ENCODE results near the gene MED10. TPM values are rescaled to one million over a fixed set of nuclear protein-coding genes. Genes with fewer than 3 reads are reported as not detected.

MED10 gene
- total RNA-seq, 1 experiment from 2014 or later, result 81.8 TPM

- Histone ChIP-seq H4K20me1 (ENCODE audit: insufficient read depth) (no peaks in the 10 kb centered on the region), H3K79me2 (ENCODE audit: low read depth) (no peaks in the 10 kb centered on the region), H3K9me2 (ENCODE audit: insufficient read depth) (no peaks in the 10 kb centered on the region), H3K4me1 (replicated peaks; ENCODE audit: insufficient read depth) (no peaks in the 10 kb centered on the region), H3F3A (ENCODE audit: insufficient read depth, low read depth) (no peaks in the 10 kb centered on the region), H2AFZ (no peak overlapping the region), H3K4me3 (no peak overlapping the region), H3K4me2 (no peak overlapping the region), H3K27me3 (ENCODE audit: insufficient read depth, low read depth) (peaks cover 85% of the 10 kb centered on the region), H3K27ac (no peak overlapping the region), H3K9me3 (ENCODE audit: insufficient read depth, low read depth) (no peaks in the 10 kb centered on the region), H3K36me3 (ENCODE audit: low read depth) (no peaks in the 10 kb centered on the region)
- POLR2A ChIA-PET (ENCODE audit: unreplicated experiment), result no interaction called here
- intact Hi-C loops (cut with micrococcal nuclease; ENCODE audit: unreplicated experiment), result no loop called here
- no peak for DNase-seq
- CTCF ChIA-PET, result no interaction called here
- BruUV-seq (replicated peaks), result no TSS peak
- no peak for TF ChIP-seq EZH2 (IDR thresholded peaks at IDR 0.05; ENCODE audit: low read depth)
- no peak for TF ChIP-seq CTCF (conservative IDR thresholded peaks at IDR 0.05)
Observed at GRCh38 chr5:6353602-6354302, 24.6 kb downstream of the MED10 start.

GRCh38 chr5:6350277-6351090, 27.9 kb downstream of the MED10 start:
- intact Hi-C loops (cut with micrococcal nuclease; ENCODE audit: unreplicated experiment), result no loop called here
- CTCF ChIA-PET, result no interaction called here

GRCh38 chr5:6349387-6349786, 29.0 kb downstream of the MED10 start:
- Histone ChIP-seq H3K4me2 (no peak overlapping the region), H3K9me2 (ENCODE audit: insufficient read depth) (no peaks in the 10 kb centered on the region), H3K79me2 (ENCODE audit: low read depth) (no peaks in the 10 kb centered on the region), H3F3A (ENCODE audit: insufficient read depth, low read depth) (no peaks in the 10 kb centered on the region), H4K20me1 (ENCODE audit: insufficient read depth) (no peaks in the 10 kb centered on the region), H3K27ac (no peak overlapping the region), H3K9me3 (ENCODE audit: insufficient read depth, low read depth) (no peaks in the 10 kb centered on the region), H2AFZ (no peak overlapping the region), H3K36me3 (ENCODE audit: low read depth) (no peaks in the 10 kb centered on the region), H3K4me1 (replicated peaks; ENCODE audit: insufficient read depth) (no peaks in the 10 kb centered on the region), H3K4me3 (no peak overlapping the region), H3K27me3 (ENCODE audit: insufficient read depth, low read depth) (peaks cover 99% of the 10 kb centered on the region)
- peak in 1 of 2 experiments; percentile 79 for DNase-seq
- BruUV-seq (replicated peaks), result no TSS peak
- intact Hi-C loops (cut with micrococcal nuclease; ENCODE audit: unreplicated experiment), result no loop called here
- CTCF ChIA-PET, result no interaction called here
- POLR2A ChIA-PET (ENCODE audit: unreplicated experiment), result no interaction called here
- TF ChIP-seq CTCF (conservative IDR thresholded peaks at IDR 0.05) (no peak), EZH2 (IDR thresholded peaks at IDR 0.05; ENCODE audit: low read depth) (no peak)

More at GRCh38 chr5:6350277-6351090, 27.9 kb downstream of the MED10 start:
- no peak for TF ChIP-seq EZH2 (IDR thresholded peaks at IDR 0.05; ENCODE audit: low read depth)
- H4K20me1 ChIP-seq (ENCODE audit: insufficient read depth), result no peaks in the 10 kb centered on the region
- H3K36me3 ChIP-seq (ENCODE audit: low read depth), result no peaks in the 10 kb centered on the region
- no peaks in the 10 kb centered on the region for H3F3A ChIP-seq (ENCODE audit: insufficient read depth, low read depth)
- BruUV-seq (replicated peaks), result no TSS peak
- H3K4me3 ChIP-seq, result no peak overlapping the region
- H3K4me2 ChIP-seq, result no peak overlapping the region
- H2AFZ ChIP-seq, result no peak overlapping the region
- no peaks in the 10 kb centered on the region for H3K4me1 ChIP-seq (replicated peaks; ENCODE audit: insufficient read depth)
- H3K27me3 ChIP-seq (ENCODE audit: insufficient read depth, low read depth), result peaks cover 99% of the 10 kb centered on the region
- no peaks in the 10 kb centered on the region for H3K9me3 ChIP-seq (ENCODE audit: insufficient read depth, low read depth)
- POLR2A ChIA-PET (ENCODE audit: unreplicated experiment), result interaction anchor here (0.7 kb wide), 1 partner anchor 15 kb away, joined by 3 read pairs; no protein-coding TSS in a partner anchor
- H3K79me2 ChIP-seq (ENCODE audit: low read depth), result no peaks in the 10 kb centered on the region
- H3K9me2 ChIP-seq (ENCODE audit: insufficient read depth), result no peaks in the 10 kb centered on the region
- DNase-seq, result no peak
- no peak overlapping the region for H3K27ac ChIP-seq

Data from PC-9 (cell line).